Activated T-cell treated with anti-CD3 and anti-CD28 coated beads, Interleukin-2, amount 50 U/mL, for 1 hour (primary cell): ENCODE measurements around the gene ITPR2.
"Not testable (repeated sequence)": the region's sequence is repeated elsewhere in the genome, so short reads cannot be mapped to it uniquely, and the experiment has no call there.

ENCODE experiments used
- DNase-seq: peaks from one replicate; pipeline ENCODE4 v3.0.0-alpha.2; 2020

ITPR2 gene

GRCh38 chr12:26327975-26328644 lies 504.9 kb downstream of the ITPR2 start:
- no peak for DNase-seq

- DNase-seq: no peak
Observed at GRCh38 chr12:26323673-26324072, 509.3 kb downstream of the ITPR2 start.

GRCh38 chr12:26319511-26319910 lies 513.5 kb downstream of the ITPR2 start:
- no peak for DNase-seq

- no peak for DNase-seq
Observed at GRCh38 chr12:26318661-26319068, 514.3 kb downstream of the ITPR2 start.

- DNase-seq: no peak
Observed at GRCh38 chr12:26317942-26318575, 514.9 kb downstream of the ITPR2 start.

- DNase-seq: not testable (repeated sequence)
Observed at GRCh38 chr12:26314103-26314502, 518.9 kb downstream of the ITPR2 start.

- DNase-seq: not testable (repeated sequence)
Observed at GRCh38 chr12:26310489-26310888, 522.5 kb downstream of the ITPR2 start.

GRCh38 chr12:26309634-26310033 lies 523.4 kb downstream of the ITPR2 start:
- DNase-seq: no peak

GRCh38 chr12:26304273-26304672 lies 528.7 kb downstream of the ITPR2 start:
- no peak for DNase-seq

- no peak for DNase-seq
Observed at GRCh38 chr12:26303418-26303817, 529.6 kb downstream of the ITPR2 start.

GRCh38 chr12:26302776-26303175 lies 530.2 kb downstream of the ITPR2 start:
- no peak for DNase-seq

- DNase-seq: no peak
Observed at GRCh38 chr12:26299751-26300150, 533.2 kb downstream of the ITPR2 start.

- no peak for DNase-seq
Observed at GRCh38 chr12:26298785-26299621, 534.0 kb downstream of the ITPR2 start.

GRCh38 chr12:26297396-26298070 lies 535.5 kb downstream of the ITPR2 start:
- no peak for DNase-seq

GRCh38 chr12:26295001-26295400 lies 538.0 kb downstream of the ITPR2 start:
- no peak for DNase-seq

- no peak for DNase-seq
Observed at GRCh38 chr12:26293612-26294011, 539.4 kb downstream of the ITPR2 start.

GRCh38 chr12:26292596-26292995 lies 540.4 kb downstream of the ITPR2 start:
- DNase-seq: no peak

- DNase-seq: no peak
Observed at GRCh38 chr12:26290565-26290964, 542.4 kb downstream of the ITPR2 start.

- DNase-seq: no peak
Observed at GRCh38 chr12:26287671-26288381, 545.2 kb downstream of the ITPR2 start.
